ENCODE measurements around the gene MAN1C1. TPM values are rescaled to one million over a fixed set of nuclear protein-coding genes. Genes with fewer than 3 reads are reported as not detected.
A peak's percentile ranks its signal among the peaks of the same experiment; 100 is the strongest.
"Not testable (repeated sequence)": the region's sequence is repeated elsewhere in the genome, so short reads cannot be mapped to it uniquely, and the experiment has no call there.

Gene MAN1C1
- total RNA-seq, 2 donors from 2014 or later, result 22.8 to 34.4 TPM

- Histone ChIP-seq H3K36me3 (no peaks in the 10 kb centered on the region), H3K27me3 (replicated peaks; ENCODE audit: insufficient read depth) (no peaks in the 10 kb centered on the region), H3K27ac (peak overlapping the region; percentile 6 to 45), H3K9me3 (no peaks in the 10 kb centered on the region), H3K4me1 (replicated peaks) (peaks cover 3% of the 10 kb centered on the region), H3K4me3 (no peak overlapping the region)
- TF ChIP-seq POLR2AphosphoS5 (IDR thresholded peaks at IDR 0.05) (peak; percentile 5), POLR2A (IDR thresholded peaks at IDR 0.05) (no peak), CTCF (IDR thresholded peaks at IDR 0.05) (peak in 2 of 4 experiments; percentile 16 to 25)
- intact Hi-C loops (cut with DNase I), result loop anchor here (10.0 kb wide), 1 partner anchor 97 kb away; no protein-coding TSS in a partner anchor
- DNase-seq (ENCODE audit: low spot score), result no peak
- 37% methylated on average over 10 of the region's 10 CpGs for WGBS
Observed at GRCh38 chr1:25697435-25698217, 81.0 kb downstream of the MAN1C1 start.

GRCh38 chr1:25698252-25698651, 81.7 kb downstream of the MAN1C1 start:
- intact Hi-C loops (cut with DNase I), result loop anchor here (10.0 kb wide), 1 partner anchor 97 kb away; no protein-coding TSS in a partner anchor
- H3K4me3 ChIP-seq, result no peak overlapping the region
- no peak for DNase-seq (ENCODE audit: low spot score)
- H3K27ac ChIP-seq, result peak overlapping the region; percentile 6 to 45
- peaks cover 3% of the 10 kb centered on the region for H3K4me1 ChIP-seq (replicated peaks)
- H3K9me3 ChIP-seq, result no peaks in the 10 kb centered on the region
- no peaks in the 10 kb centered on the region for H3K27me3 ChIP-seq (replicated peaks; ENCODE audit: insufficient read depth)
- TF ChIP-seq POLR2A (IDR thresholded peaks at IDR 0.05) (no peak), POLR2AphosphoS5 (IDR thresholded peaks at IDR 0.05) (no peak), CTCF (IDR thresholded peaks at IDR 0.05) (no peak)
- WGBS, result 83% methylated on average over 10 of the region's 10 CpGs
- no peaks in the 10 kb centered on the region for H3K36me3 ChIP-seq

- 95% methylated on average over 8 of the region's 8 CpGs for WGBS
- intact Hi-C loops (cut with DNase I), result loop anchor here (10.0 kb wide), 1 partner anchor 96 kb away; no protein-coding TSS in a partner anchor
Observed at GRCh38 chr1:25699059-25699458, 82.5 kb downstream of the MAN1C1 start.

GRCh38 chr1:25699500-25700143, 83.0 kb downstream of the MAN1C1 start:
- H3K27ac ChIP-seq, result peak overlapping the region; percentile 34 to 46
- no peaks in the 10 kb centered on the region for H3K9me3 ChIP-seq
- no peak overlapping the region for H3K4me3 ChIP-seq
- TF ChIP-seq POLR2A (IDR thresholded peaks at IDR 0.05) (no peak), CTCF (IDR thresholded peaks at IDR 0.05) (no peak), POLR2AphosphoS5 (IDR thresholded peaks at IDR 0.05) (no peak)
- intact Hi-C loops (cut with DNase I), result loop anchor here (10.0 kb wide), 1 partner anchor 95 kb away; no protein-coding TSS in a partner anchor
- H3K4me1 ChIP-seq (replicated peaks), result peaks cover 3% of the 10 kb centered on the region
- no peaks in the 10 kb centered on the region for H3K36me3 ChIP-seq
- no peaks in the 10 kb centered on the region for H3K27me3 ChIP-seq (replicated peaks; ENCODE audit: insufficient read depth)
- DNase-seq (ENCODE audit: low spot score), result no peak
- WGBS, result 71% methylated on average over 10 of the region's 10 CpGs

More at GRCh38 chr1:25699059-25699458, 82.5 kb downstream of the MAN1C1 start:
- H3K27me3 ChIP-seq (replicated peaks; ENCODE audit: insufficient read depth); H3K9me3 ChIP-seq; H3K4me1 ChIP-seq (replicated peaks); H3K4me3 ChIP-seq; DNase-seq (ENCODE audit: low spot score); H3K36me3 ChIP-seq: not testable (repeated sequence)
- H3K27ac ChIP-seq, result peak overlapping the region; percentile 34 to 46

GRCh38 chr1:25700144-25700523, 83.5 kb downstream of the MAN1C1 start:
- H3K36me3 ChIP-seq, result no peaks in the 10 kb centered on the region
- no peaks in the 10 kb centered on the region for H3K9me3 ChIP-seq
- WGBS, result 26% methylated on average over 3 of the region's 3 CpGs
- intact Hi-C loops (cut with DNase I), result no loop called here
- peaks cover 3% of the 10 kb centered on the region for H3K4me1 ChIP-seq (replicated peaks)
- H3K4me3 ChIP-seq, result no peak overlapping the region
- peak; percentile 11 for TF ChIP-seq POLR2AphosphoS5 (IDR thresholded peaks at IDR 0.05)
- no peak for TF ChIP-seq CTCF (IDR thresholded peaks at IDR 0.05)
- TF ChIP-seq POLR2A (IDR thresholded peaks at IDR 0.05), result no peak
- DNase-seq (ENCODE audit: low spot score), result no peak
- H3K27ac ChIP-seq, result peak overlapping the region; percentile 34 to 51
- no peaks in the 10 kb centered on the region for H3K27me3 ChIP-seq (replicated peaks; ENCODE audit: insufficient read depth)
